Nephron progenitor cell (in vitro differentiated cells): ENCODE results near the gene PTPRD.

ENCODE experiments used
- DNase-seq: peaks from one replicate; pipeline ENCODE4 v3.0.0; 2021
- H3K27ac Mint-ChIP-seq: 2 replicates; pipeline ENCODE4 v1.8.0; 2021; ENCODE audit warnings: mild to moderate bottlenecking, moderate library complexity, mixed read lengths
- H3K27me3 Mint-ChIP-seq: 2 replicates; pipeline ENCODE4 v1.8.0; 2021; ENCODE audit warnings: mild to moderate bottlenecking, low read depth, mixed read lengths; ENCODE audit not compliant: poor library complexity
- H3K36me3 Mint-ChIP-seq: 2 replicates; pipeline ENCODE4 v1.8.0; 2021; ENCODE audit warnings: low read depth, mixed read lengths
- H3K4me1 Mint-ChIP-seq: 2 replicates; pipeline ENCODE4 v1.8.0; 2021; ENCODE audit warnings: mixed read lengths
- H3K4me3 Mint-ChIP-seq: 2 replicates; pipeline ENCODE4 v1.8.0; 2021; ENCODE audit warnings: mild to moderate bottlenecking, moderate library complexity, mixed read lengths
- H3K9me3 Mint-ChIP-seq: 2 replicates; pipeline ENCODE4 v1.8.0; 2021; ENCODE audit warnings: mild to moderate bottlenecking, moderate library complexity, mixed read lengths
- TF ChIP-seq, protein P1 (sequence below): fragments of 200-600 bp; sonication (generic); IDR thresholded peaks from 2 replicates; pipeline ENCODE4 v1.5.0; 2021; ENCODE audit warnings: antibody characterized with exemption

Gene PTPRD

DNA sequence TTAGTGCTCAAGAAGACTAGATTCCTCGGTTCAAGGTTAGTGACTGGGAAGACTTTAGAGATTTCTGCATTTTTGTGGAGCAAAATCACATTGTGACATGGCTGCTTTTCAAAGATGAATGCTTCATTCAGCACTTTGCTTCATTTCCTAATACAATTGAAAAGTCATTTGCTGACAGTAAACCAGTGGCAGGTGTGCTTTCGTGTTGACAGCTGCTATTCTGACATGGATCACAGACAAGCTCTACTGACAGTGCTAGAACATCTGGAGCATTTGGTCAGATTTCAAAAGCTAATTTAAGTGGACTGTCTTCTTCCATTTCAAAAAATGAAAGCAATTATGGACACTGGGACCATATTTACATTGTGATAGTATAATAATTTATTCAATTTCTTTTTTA lies 1060.1 kb downstream of the PTPRD start:
- TF ChIP-seq, protein P1, sequence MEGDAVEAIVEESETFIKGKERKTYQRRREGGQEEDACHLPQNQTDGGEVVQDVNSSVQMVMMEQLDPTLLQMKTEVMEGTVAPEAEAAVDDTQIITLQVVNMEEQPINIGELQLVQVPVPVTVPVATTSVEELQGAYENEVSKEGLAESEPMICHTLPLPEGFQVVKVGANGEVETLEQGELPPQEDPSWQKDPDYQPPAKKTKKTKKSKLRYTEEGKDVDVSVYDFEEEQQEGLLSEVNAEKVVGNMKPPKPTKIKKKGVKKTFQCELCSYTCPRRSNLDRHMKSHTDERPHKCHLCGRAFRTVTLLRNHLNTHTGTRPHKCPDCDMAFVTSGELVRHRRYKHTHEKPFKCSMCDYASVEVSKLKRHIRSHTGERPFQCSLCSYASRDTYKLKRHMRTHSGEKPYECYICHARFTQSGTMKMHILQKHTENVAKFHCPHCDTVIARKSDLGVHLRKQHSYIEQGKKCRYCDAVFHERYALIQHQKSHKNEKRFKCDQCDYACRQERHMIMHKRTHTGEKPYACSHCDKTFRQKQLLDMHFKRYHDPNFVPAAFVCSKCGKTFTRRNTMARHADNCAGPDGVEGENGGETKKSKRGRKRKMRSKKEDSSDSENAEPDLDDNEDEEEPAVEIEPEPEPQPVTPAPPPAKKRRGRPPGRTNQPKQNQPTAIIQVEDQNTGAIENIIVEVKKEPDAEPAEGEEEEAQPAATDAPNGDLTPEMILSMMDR: no peak
- no peak overlapping the region for H3K4me3 Mint-ChIP-seq
- peaks cover 2% of the 10 kb centered on the region for H3K27me3 Mint-ChIP-seq
- no peaks in the 10 kb centered on the region for H3K9me3 Mint-ChIP-seq
- H3K4me1 Mint-ChIP-seq: no peaks in the 10 kb centered on the region
- H3K27ac Mint-ChIP-seq: no peak overlapping the region
- H3K36me3 Mint-ChIP-seq: no peaks in the 10 kb centered on the region
- DNase-seq: no peak

DNA sequence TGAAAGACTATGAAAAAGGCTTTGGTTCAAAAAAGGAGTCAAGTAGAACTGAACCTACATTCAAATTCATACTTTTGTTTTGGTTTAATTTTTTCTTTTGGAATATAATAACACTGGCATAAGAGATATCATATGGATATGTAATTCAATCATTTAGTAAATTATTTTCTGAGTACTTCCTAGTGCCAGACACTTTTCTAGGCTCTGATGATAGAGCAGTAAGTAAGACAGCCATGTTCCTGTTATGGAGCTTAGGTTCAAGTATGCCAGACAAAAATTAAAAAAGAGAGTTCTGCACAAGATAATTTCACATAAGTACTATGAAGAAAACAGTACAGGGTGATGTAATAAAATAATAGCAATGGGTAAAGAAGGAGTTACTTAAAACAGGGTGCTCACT lies 1074.0 kb downstream of the PTPRD start:
- H3K9me3 Mint-ChIP-seq: no peaks in the 10 kb centered on the region
- H3K27ac Mint-ChIP-seq: no peak overlapping the region
- H3K4me1 Mint-ChIP-seq: no peaks in the 10 kb centered on the region
- TF ChIP-seq, protein P1: no peak
- H3K27me3 Mint-ChIP-seq: no peaks in the 10 kb centered on the region
- H3K4me3 Mint-ChIP-seq: no peak overlapping the region
- no peaks in the 10 kb centered on the region for H3K36me3 Mint-ChIP-seq
- DNase-seq: no peak

DNA sequence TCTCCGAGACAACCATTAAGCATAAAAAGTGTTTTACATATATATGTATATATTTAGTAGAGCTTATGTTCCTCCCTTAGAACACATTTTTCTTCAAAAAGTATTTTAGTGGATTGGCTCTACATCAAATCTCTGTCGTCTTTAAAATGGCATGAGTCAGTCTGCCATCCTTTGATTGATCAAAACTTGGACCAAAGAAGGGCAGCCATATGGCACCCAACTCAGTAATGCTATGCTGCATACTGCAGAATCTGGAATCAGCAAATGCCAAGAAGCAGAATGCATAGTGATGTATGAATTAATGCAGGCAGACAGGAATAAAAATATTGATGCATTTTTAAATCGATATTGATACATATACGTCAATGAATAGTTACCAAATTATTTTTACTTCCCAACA lies 1074.4 kb downstream of the PTPRD start:
- Mint-ChIP-seq H3K4me3 (no peak overlapping the region), H3K9me3 (no peaks in the 10 kb centered on the region), H3K27ac (no peak overlapping the region), H3K4me1 (no peaks in the 10 kb centered on the region), H3K36me3 (no peaks in the 10 kb centered on the region), H3K27me3 (no peaks in the 10 kb centered on the region)
- TF ChIP-seq, protein P1: no peak
- no peak for DNase-seq

DNA sequence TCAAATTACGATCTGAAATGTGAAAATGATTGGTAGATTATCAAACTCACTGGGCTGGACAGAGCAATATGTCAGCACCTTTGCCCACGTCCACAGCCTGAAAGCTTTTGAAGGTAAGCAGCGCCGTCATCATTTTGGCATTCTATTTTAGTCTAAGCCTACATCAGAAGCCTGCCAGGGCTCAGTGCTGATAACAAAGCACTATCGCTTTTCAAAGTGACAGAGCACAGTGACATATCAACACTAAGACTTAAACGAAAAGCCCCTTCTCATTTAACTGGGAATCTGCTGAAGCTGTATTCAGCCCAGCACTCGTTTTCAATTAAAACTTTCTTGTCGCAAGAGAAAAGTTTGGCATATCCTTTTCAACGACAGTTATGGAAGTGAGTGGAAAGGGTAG lies 1076.3 kb downstream of the PTPRD start:
- H3K4me3 Mint-ChIP-seq: no peak overlapping the region
- peaks cover under 1% of the 10 kb centered on the region for H3K27me3 Mint-ChIP-seq
- TF ChIP-seq, protein P1: no peak
- H3K27ac Mint-ChIP-seq: no peak overlapping the region
- H3K9me3 Mint-ChIP-seq: no peaks in the 10 kb centered on the region
- DNase-seq: no peak
- no peaks in the 10 kb centered on the region for H3K36me3 Mint-ChIP-seq
- no peaks in the 10 kb centered on the region for H3K4me1 Mint-ChIP-seq

DNA sequence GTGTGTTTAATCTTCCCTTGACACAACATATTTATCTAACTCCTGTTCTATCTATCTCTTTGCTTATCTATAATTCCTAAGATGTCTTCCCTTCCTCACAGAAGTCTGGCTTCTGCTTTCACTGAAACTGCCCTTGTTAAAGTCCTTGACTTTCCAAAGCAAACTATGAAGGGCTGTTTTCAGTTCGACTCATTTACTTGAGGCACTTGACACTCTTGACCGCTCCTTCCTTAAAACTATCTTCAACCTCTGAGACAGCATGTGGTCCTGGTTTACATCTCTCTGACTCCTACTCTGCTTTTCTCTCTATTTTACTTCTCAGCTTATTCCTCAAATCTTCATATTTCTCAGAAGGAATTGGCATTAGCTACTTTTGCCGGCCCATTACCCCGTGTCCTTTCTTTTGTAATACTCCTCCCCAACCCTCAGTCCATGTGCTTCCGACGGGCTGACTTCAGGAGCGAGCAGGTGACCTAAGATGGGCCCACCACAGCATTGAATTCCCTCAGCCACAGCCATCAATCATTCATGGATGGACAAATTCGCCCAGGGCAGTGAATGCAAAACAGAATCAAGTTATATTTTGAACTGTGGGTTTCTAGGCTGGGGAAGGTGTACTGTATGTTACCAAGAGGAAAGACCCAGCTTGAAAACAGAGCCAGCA lies 1089.2 kb downstream of the PTPRD start:
- H3K4me1 Mint-ChIP-seq: peaks cover 12% of the 10 kb centered on the region
- no peaks in the 10 kb centered on the region for H3K9me3 Mint-ChIP-seq
- peak; percentile 4 for DNase-seq
- no peak overlapping the region for H3K27ac Mint-ChIP-seq
- no peaks in the 10 kb centered on the region for H3K27me3 Mint-ChIP-seq
- H3K4me3 Mint-ChIP-seq: no peak overlapping the region
- TF ChIP-seq, protein P1: no peak
- H3K36me3 Mint-ChIP-seq: no peaks in the 10 kb centered on the region

DNA sequence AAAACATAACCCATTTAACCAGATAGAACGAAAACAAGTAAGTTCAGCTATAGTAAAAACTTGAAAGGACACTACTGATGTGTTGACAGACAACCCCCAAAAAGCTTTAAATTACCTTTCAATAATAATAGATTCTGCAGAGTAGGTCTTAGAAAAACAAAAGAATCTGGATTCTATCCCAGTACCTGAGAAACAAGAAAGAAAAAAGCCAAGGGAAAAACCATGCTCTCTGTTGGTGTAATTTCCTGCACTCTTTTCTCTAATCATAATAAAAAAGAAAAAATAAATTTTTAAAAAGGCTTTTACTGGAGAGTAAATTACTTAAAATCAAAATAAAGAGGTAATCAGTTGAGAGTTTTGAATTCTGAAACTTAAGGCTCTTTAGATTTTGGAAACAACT lies 1090.4 kb downstream of the PTPRD start:
- Mint-ChIP-seq H3K4me1 (peaks cover 12% of the 10 kb centered on the region), H3K27me3 (no peaks in the 10 kb centered on the region), H3K9me3 (no peaks in the 10 kb centered on the region), H3K36me3 (no peaks in the 10 kb centered on the region), H3K27ac (no peak overlapping the region), H3K4me3 (no peak overlapping the region)
- TF ChIP-seq, protein P1: no peak
- no peak for DNase-seq
